Loucy (cell line): Measurements from ENCODE around the gene NPHP4.

ENCODE experiments used
- H2AFZ ChIP-seq: fragments of 200-600 bp; sonication (generic); 2 replicates; pipeline ENCODE4 v1.6.0; 2016; ENCODE audit warnings: antibody characterized with exemption, mild to moderate bottlenecking, low read length, moderate library complexity
- H3F3A ChIP-seq: fragments of 200-600 bp; 2 replicates; pipeline ENCODE4 v1.6.0; 2016; ENCODE audit warnings: antibody characterized with exemption, low read depth, mild to moderate bottlenecking
- H3K27me3 ChIP-seq: fragments of 200-600 bp; sonication (generic); 2 replicates; pipeline ENCODE4 v1.6.1; 2014; ENCODE audit warnings: low read length, mild to moderate bottlenecking; ENCODE audit not compliant: insufficient read depth, poor library complexity, severe bottlenecking
- H3K36me3 ChIP-seq: fragments of 200-600 bp; sonication (generic); 2 replicates; pipeline ENCODE4 v1.6.1; 2016; ENCODE audit warnings: low read length; ENCODE audit not compliant: insufficient read depth
- H3K4me1 ChIP-seq: fragments of 200-600 bp; sonication (generic); 2 replicates; pipeline ENCODE4 v1.5.1; 2014; ENCODE audit warnings: low read length, mild to moderate bottlenecking; ENCODE audit not compliant: insufficient read depth, poor library complexity, severe bottlenecking
- H3K4me2 ChIP-seq: fragments of 200-600 bp; sonication (generic); 2 replicates; pipeline ENCODE4 v1.6.0; 2014; ENCODE audit warnings: antibody characterized with exemption, low read length, low read depth, mild to moderate bottlenecking; ENCODE audit not compliant: poor library complexity, severe bottlenecking
- H3K4me3 ChIP-seq: fragments of 200-600 bp; sonication (generic); 2 replicates; pipeline ENCODE4 v1.5.1; 2014; ENCODE audit warnings: low read length, mild to moderate bottlenecking, mixed read lengths; ENCODE audit not compliant: poor library complexity, severe bottlenecking
- H3K79me2 ChIP-seq: fragments of 200-600 bp; sonication (generic); 2 replicates; pipeline ENCODE4 v1.6.1; 2014; ENCODE audit warnings: low read length; ENCODE audit not compliant: insufficient read depth
- H3K9ac ChIP-seq: fragments of 200-600 bp; sonication (generic); 2 replicates; pipeline ENCODE4 v1.6.0; 2014; ENCODE audit warnings: mild to moderate bottlenecking, low read depth, low read length, moderate library complexity; ENCODE audit not compliant: poor library complexity, severe bottlenecking
- H3K9me2 ChIP-seq: fragments of 200-600 bp; sonication (generic); replicated peaks from 2 replicates; pipeline ENCODE4 v1.6.1; 2016; ENCODE audit warnings: low read depth, low read length, mixed read lengths
- H3K9me3 ChIP-seq: fragments of 200-600 bp; sonication (generic); 2 replicates; pipeline ENCODE4 v1.6.1; 2014; ENCODE audit warnings: mild to moderate bottlenecking, antibody characterized with exemption, low read length, low read depth; ENCODE audit not compliant: insufficient read depth
- H4K20me1 ChIP-seq: fragments of 200-600 bp; sonication (generic); 2 replicates; pipeline ENCODE4 v1.6.0; 2014; ENCODE audit warnings: antibody characterized with exemption, low read length, mild to moderate bottlenecking; ENCODE audit not compliant: insufficient read depth, poor library complexity, severe bottlenecking
- CTCF ChIP-seq: fragments of 200-600 bp; sonication (generic); conservative IDR thresholded peaks from 2 replicates; pipeline ENCODE4 v1.5.1; 2014; ENCODE audit warnings: mild to moderate bottlenecking, antibody characterized with exemption, low read length
- EZH2phosphoT487 ChIP-seq: fragments of 200-600 bp; IDR thresholded peaks from 2 replicates; pipeline ENCODE4 v1.6.1; 2018; ENCODE audit warnings: antibody characterized with exemption, mild to moderate bottlenecking, moderate library complexity, borderline replicate concordance

The NPHP4 gene

GRCh38 chr1:5872886-5873285 is 119.3 kb downstream of the NPHP4 start:
- H3F3A ChIP-seq: no peaks in the 10 kb centered on the region
- H3K9me3 ChIP-seq: no peaks in the 10 kb centered on the region
- no peaks in the 10 kb centered on the region for H3K79me2 ChIP-seq
- no peak overlapping the region for H2AFZ ChIP-seq
- H3K9me2 ChIP-seq: no peaks in the 10 kb centered on the region
- H4K20me1 ChIP-seq: no peaks in the 10 kb centered on the region
- no peak overlapping the region for H3K4me2 ChIP-seq
- H3K4me3 ChIP-seq: no peak overlapping the region
- peaks cover 18% of the 10 kb centered on the region; the same call in 1 of the 2 replicates for H3K36me3 ChIP-seq
- no peaks in the 10 kb centered on the region for H3K27me3 ChIP-seq
- TF ChIP-seq CTCF: no peak
- TF ChIP-seq EZH2phosphoT487: no peak
- H3K4me1 ChIP-seq: no peaks in the 10 kb centered on the region
- H3K9ac ChIP-seq: no peak overlapping the region

DNA sequence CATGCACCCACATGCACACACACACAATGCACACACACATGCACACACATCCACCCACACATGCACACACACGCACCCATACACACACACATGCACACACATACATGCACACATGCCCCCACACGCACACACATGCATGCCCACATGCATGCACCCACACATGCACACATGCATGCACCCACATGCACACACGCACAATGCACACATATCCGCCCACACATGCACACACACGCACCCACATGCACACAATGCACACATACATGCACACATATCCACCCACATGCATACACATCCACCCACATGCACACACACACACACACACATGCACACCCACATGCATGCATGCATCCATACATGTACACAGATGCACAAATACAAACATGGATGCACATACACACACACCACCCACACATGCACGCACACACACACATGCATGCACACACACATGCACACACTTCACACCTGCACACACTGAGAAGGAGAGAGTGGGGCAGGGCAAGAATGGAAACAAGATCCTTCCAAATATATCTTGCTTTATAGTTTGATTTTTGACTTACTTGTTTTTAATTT is 123.2 kb downstream of the NPHP4 start:
- no peak overlapping the region for H3K9ac ChIP-seq
- H3K9me3 ChIP-seq: no peaks in the 10 kb centered on the region
- no peaks in the 10 kb centered on the region; the same call in 1 of the 2 replicates for H3K36me3 ChIP-seq
- H3K9me2 ChIP-seq: no peaks in the 10 kb centered on the region
- no peaks in the 10 kb centered on the region for H3K79me2 ChIP-seq
- no peak overlapping the region for H3K4me3 ChIP-seq
- H3F3A ChIP-seq: no peaks in the 10 kb centered on the region
- H2AFZ ChIP-seq: no peak overlapping the region
- H3K27me3 ChIP-seq: no peaks in the 10 kb centered on the region
- no peaks in the 10 kb centered on the region for H4K20me1 ChIP-seq
- H3K4me1 ChIP-seq: no peaks in the 10 kb centered on the region
- H3K4me2 ChIP-seq: no peak overlapping the region
- TF ChIP-seq EZH2phosphoT487 (no peak), CTCF (no peak)

GRCh38 chr1:5865774-5866173 is 126.5 kb downstream of the NPHP4 start:
- Histone ChIP-seq H3K9me3 (no peaks in the 10 kb centered on the region), H3F3A (no peaks in the 10 kb centered on the region), H3K27me3 (no peaks in the 10 kb centered on the region), H3K4me3 (no peak overlapping the region), H3K4me2 (no peak overlapping the region), H4K20me1 (no peaks in the 10 kb centered on the region), H3K9me2 (no peaks in the 10 kb centered on the region), H2AFZ (no peak overlapping the region), H3K4me1 (no peaks in the 10 kb centered on the region), H3K36me3 (no peaks in the 10 kb centered on the region), H3K79me2 (no peaks in the 10 kb centered on the region), H3K9ac (no peak overlapping the region)
- TF ChIP-seq EZH2phosphoT487 (no peak), CTCF (no peak)
